CD4-positive, alpha-beta T cell (primary cell): ENCODE data around the gene ARHGEF28. TPM values are rescaled to one million over a fixed set of nuclear protein-coding genes. Genes with fewer than 3 reads are reported as not detected.

Source experiments
- ATAC-seq: fragments of 200-7000 bp; cut with Tn5 transposase; one replicate; pipeline ENCODE4 v1.10.0; 2022; ENCODE audit warnings: mild to moderate bottlenecking; ENCODE audit not compliant: poor library complexity
- CTCF ChIA-PET: fragments of 350-600 bp; sonication (Branson Sonifier 250); formaldehyde crosslinking; loops from one replicate; lab custom pipeline; 2021; ENCODE audit warnings: antibody characterized with exemption, inconsistent platforms; lab: Charles Lee
- POLR2A ChIA-PET: fragments of 350-600 bp; sonication (Branson Sonifier 250); formaldehyde crosslinking; loops from one replicate; lab custom pipeline; 2021; ENCODE audit warnings: antibody characterized with exemption, inconsistent platforms; lab: Charles Lee
- DNase-seq, 14 experiments: peaks; one replicate each; pipeline ENCODE4 v3.0.0-alpha.2; 2013 to 2020; ENCODE audit warnings: mixed read lengths in 2 of 14
- H3K27ac ChIP-seq, 2 donors: one replicate each; pipeline versions ENCODE4 v1.5.1 to v1.7.0; 2013; ENCODE audit warnings: low read length in 2 of 2, low read depth in 1 of 2, mild to moderate bottlenecking in 1 of 2
- H3K27me3 ChIP-seq, 2 experiments: 1 replicate in 1 of 2; 2 replicates in 1 of 2; pipeline versions ENCODE4 v1.6.1 to v1.7.0; 2013; ENCODE audit warnings: low read length in 2 of 2, control low read depth in 1 of 2, mild to moderate bottlenecking in 1 of 2, moderate library complexity in 1 of 2; ENCODE audit not compliant: insufficient read depth in 2 of 2, control insufficient read depth in 1 of 2
- H3K36me3 ChIP-seq: one replicate; pipeline ENCODE4 v1.6.1; 2013; ENCODE audit warnings: low read length, control low read depth; ENCODE audit not compliant: insufficient read depth
- H3K4me1 ChIP-seq: one replicate; pipeline ENCODE4 v1.6.1; 2013; ENCODE audit warnings: low read length, control low read depth; ENCODE audit not compliant: insufficient read depth
- H3K4me3 ChIP-seq: one replicate; pipeline ENCODE4 v1.5.1; 2013; ENCODE audit warnings: mild to moderate bottlenecking, low read length, moderate library complexity
- H3K9me3 ChIP-seq, 2 experiments: 1 replicate in 1 of 2; 2 replicates in 1 of 2; pipeline versions ENCODE4 v1.6.1 to v1.7.0; 2013; ENCODE audit warnings: low read length in 2 of 2, mild to moderate bottlenecking in 2 of 2, control low read depth in 1 of 2, moderate library complexity in 1 of 2; ENCODE audit not compliant: control insufficient read depth in 1 of 2, insufficient read depth in 1 of 2
- H3K27ac Mint-ChIP-seq: one replicate; pipeline ENCODE4 v1.8.0; 2020; ENCODE audit warnings: mixed read lengths
- H3K27me3 Mint-ChIP-seq: one replicate; pipeline ENCODE4 v1.8.0; 2021; ENCODE audit warnings: mixed read lengths
- H3K36me3 Mint-ChIP-seq: one replicate; pipeline ENCODE4 v1.8.0; 2021; ENCODE audit warnings: low read depth, mixed read lengths
- H3K4me1 Mint-ChIP-seq: one replicate; pipeline ENCODE4 v1.8.0; 2021; ENCODE audit warnings: low read depth, mixed read lengths
- H3K4me3 Mint-ChIP-seq: one replicate; pipeline ENCODE4 v1.8.0; 2020; ENCODE audit warnings: mild to moderate bottlenecking, mixed read lengths
- H3K9me3 Mint-ChIP-seq: one replicate; pipeline ENCODE4 v1.8.0; 2020; ENCODE audit warnings: mixed read lengths
- CTCF ChIP-seq: fragments of 200-600 bp; IDR thresholded peaks from one replicate; pipeline ENCODE4 v1.8.0; 2022; ENCODE audit warnings: antibody characterized with exemption, mild to moderate bottlenecking
- intact Hi-C, 2 experiments: fragments of 100-400 bp; cut with DNase I in 1 of 2; cut with micrococcal nuclease in 1 of 2; formaldehyde crosslinking; loops; one replicate each; pipeline versions ENCODE4 v1.15.1 to v1.9.0; 2023 to 2025; cut with DNase I, micrococcal nuclease
- total RNA-seq, 174 experiments: library from RNA in 2 of 174; stranded (reverse) in 2 of 174; gene quantifications; one replicate each; pipeline ENCODE4 v1.2.3 and lab custom pipeline; 2021 to 2026

Gene ARHGEF28
- total RNA-seq, 2 experiments from 2014 or later = not detected

- Histone ChIP-seq H3K4me3 (no peak overlapping the region), H3K27ac (no peak overlapping the region), H3K27me3 (peaks cover 0 to 13% of the 10 kb centered on the region in 2 experiments), H3K4me1 (no peaks in the 10 kb centered on the region), H3K9me3 (peaks cover 0 to 4% of the 10 kb centered on the region in 2 experiments), H3K36me3 (no peaks in the 10 kb centered on the region)
- ATAC-seq (no peak), DNase-seq (no peak)
- Mint-ChIP-seq H3K4me3 (no peak overlapping the region), H3K4me1 (no peaks in the 10 kb centered on the region), H3K27ac (no peak overlapping the region), H3K27me3 (peaks cover 40% of the 10 kb centered on the region), H3K9me3 (no peaks in the 10 kb centered on the region), H3K36me3 (no peaks in the 10 kb centered on the region)
- ChIA-PET POLR2A (no interaction called here), CTCF (no interaction called here)
- intact Hi-C loops = no loop called here
- TF ChIP-seq CTCF = no peak
Observed at GRCh38 chr5:73749485-73750270, 123.7 kb downstream of the ARHGEF28 start.

GRCh38 chr5:73751254-73751914 is 125.4 kb downstream of the ARHGEF28 start:
- DNase-seq (no peak), ATAC-seq (no peak)
- Mint-ChIP-seq H3K27ac (no peak overlapping the region), H3K4me3 (no peak overlapping the region), H3K36me3 (no peaks in the 10 kb centered on the region), H3K4me1 (no peaks in the 10 kb centered on the region), H3K9me3 (no peaks in the 10 kb centered on the region), H3K27me3 (peaks cover 40% of the 10 kb centered on the region)
- H3K9me3 ChIP-seq = peaks cover 0 to 4% of the 10 kb centered on the region in 2 experiments
- no peak overlapping the region for H3K27ac ChIP-seq
- CTCF ChIA-PET = no interaction called here
- no peak for TF ChIP-seq CTCF
- H3K4me1 ChIP-seq = no peaks in the 10 kb centered on the region
- intact Hi-C loops = no loop called here
- no peaks in the 10 kb centered on the region for H3K36me3 ChIP-seq
- H3K4me3 ChIP-seq = no peak overlapping the region
- peaks cover 4 to 13% of the 10 kb centered on the region in 2 experiments for H3K27me3 ChIP-seq
- POLR2A ChIA-PET = no interaction called here

GRCh38 chr5:73754254-73754653 is 128.3 kb downstream of the ARHGEF28 start:
- intact Hi-C loops = no loop called here
- H3K27ac ChIP-seq = no peak overlapping the region
- no peak for ATAC-seq

More at GRCh38 chr5:73754254-73754653, 128.3 kb downstream of the ARHGEF28 start:
- TF ChIP-seq CTCF = no peak
- ChIA-PET POLR2A (no interaction called here), CTCF (no interaction called here)
- Histone ChIP-seq H3K4me3 (no peak overlapping the region), H3K27me3 (peaks cover 4 to 13% of the 10 kb centered on the region in 2 experiments), H3K36me3 (no peaks in the 10 kb centered on the region), H3K4me1 (no peaks in the 10 kb centered on the region), H3K9me3 (no peaks in the 10 kb centered on the region)
- peaks cover 32% of the 10 kb centered on the region for H3K27me3 Mint-ChIP-seq
- H3K36me3 Mint-ChIP-seq = no peaks in the 10 kb centered on the region
- DNase-seq = no peak
- no peaks in the 10 kb centered on the region for H3K4me1 Mint-ChIP-seq
- H3K27ac Mint-ChIP-seq = no peak overlapping the region
- no peak overlapping the region for H3K4me3 Mint-ChIP-seq
- H3K9me3 Mint-ChIP-seq = no peaks in the 10 kb centered on the region
